NCI-H128 (cell line): ENCODE data around the gene MRPL44.
"Not testable (repeated sequence)": the region's sequence is repeated elsewhere in the genome, so short reads cannot be mapped to it uniquely, and the experiment has no call there.

ENCODE experiments used
- DNase-seq: peaks from one replicate; lab custom pipeline; 2025; ENCODE audit not compliant: unreplicated experiment; lab: John Stamatoyannopoulos, UW

MRPL44 gene

GRCh38 chr2:224000662-224001061, 43.4 kb downstream of the MRPL44 start:
- DNase-seq: not testable (repeated sequence)

GRCh38 chr2:224004105-224004695, 46.9 kb downstream of the MRPL44 start:
- DNase-seq: no peak

- no peak for DNase-seq
Observed at GRCh38 chr2:224008702-224009261, 51.5 kb downstream of the MRPL44 start.

- DNase-seq: no peak
Observed at GRCh38 chr2:224009605-224010315, 52.5 kb downstream of the MRPL44 start.

- no peak for DNase-seq
Observed at GRCh38 chr2:224011837-224012236, 54.6 kb downstream of the MRPL44 start.

GRCh38 chr2:224014336-224014735, 57.1 kb downstream of the MRPL44 start:
- no peak for DNase-seq

- no peak for DNase-seq
Observed at GRCh38 chr2:224016963-224017362, 59.7 kb downstream of the MRPL44 start.
